ENCODE measurements around the gene CLIC5. TPM values are rescaled to one million over a fixed set of nuclear protein-coding genes. Genes with fewer than 3 reads are reported as not detected.
A peak's percentile ranks its signal among the peaks of the same experiment; 100 is the strongest.

CLIC5 gene
- total and polyA plus RNA-seq, 2 of the 8 experiments (the other 6 are each of a cell fraction or from before 2014, with no cell fraction given) = 0.12 to 0.15 TPM

GRCh38 chr6:46032110-46032998 lies 16.7 kb upstream of the CLIC5 start:
- Histone ChIP-seq H3K9me3 (ENCODE audit: insufficient read depth in 2 of 2, low read depth in 1 of 2, low read length in 1 of 2) (no peaks in the 10 kb centered on the region), H3K4ac (replicated peaks; ENCODE audit: insufficient read length, low read depth, low read length) (no peak overlapping the region), H2BK5ac (ENCODE audit: low read depth, low read length) (no peak overlapping the region), H4K20me1 (replicated peaks in 1 of 2; ENCODE audit: control insufficient read depth in 1 of 2, insufficient read depth in 2 of 2, low read length in 2 of 2) (no peaks in the 10 kb centered on the region), H2AK5ac (ENCODE audit: low read depth, low read length) (no peak overlapping the region), H3K79me2 (ENCODE audit: control insufficient read depth in 1 of 2, insufficient read depth in 2 of 2, low read length in 2 of 2) (no peaks in the 10 kb centered on the region), H3K4me1 (replicated peaks in 1 of 4; ENCODE audit: control insufficient read depth in 3 of 4, insufficient read depth in 4 of 4, low read length in 3 of 4) (peaks cover 0 to 4% (median 2%) of the 10 kb centered on the region in 4 experiments; a peak in 3 of 7 replicates), H3K56ac (replicated peaks; ENCODE audit: insufficient read length, low read depth, low read length) (no peak overlapping the region), H2BK120ac (replicated peaks; ENCODE audit: low read depth, low read length) (no peak overlapping the region), H4K91ac (replicated peaks; ENCODE audit: insufficient read length, low read length) (no peak overlapping the region), H3K18ac (ENCODE audit: extremely low read depth, low read length) (no peak overlapping the region), H3K27me3 (replicated peaks in 1 of 4; ENCODE audit: control insufficient read depth in 3 of 4, extremely low read depth in 1 of 4, insufficient read depth in 3 of 4, low read length in 3 of 4) (no peaks in the 10 kb centered on the region), H3K4me2 (ENCODE audit: insufficient read depth in 1 of 2, low read depth in 2 of 2, low read length in 2 of 2) (peak overlapping the region in 1 of 2 experiments; percentile 23; a peak in 2 of 4 replicates), H2AFZ (ENCODE audit: low read length) (peak overlapping the region; percentile 48; the same call in 1 of the 2 replicates), H2BK12ac (ENCODE audit: low read depth, low read length) (no peak overlapping the region), H3K14ac (ENCODE audit: insufficient read length) (no peak overlapping the region), H2BK15ac (ENCODE audit: low read length) (no peak overlapping the region), H3K23me2 (ENCODE audit: low read depth, low read length) (no peaks in the 10 kb centered on the region), H3K4me3 (ENCODE audit: extremely low read depth in 1 of 4, insufficient read depth in 2 of 4, low read depth in 3 of 4, low read length in 4 of 4) (no peak overlapping the region), H2BK20ac (ENCODE audit: low read length) (peak overlapping the region; percentile 27; the same call in 1 of the 2 replicates), H3K27ac (ENCODE audit: low read depth, low read length) (no peak overlapping the region), H3K36me3 (ENCODE audit: control insufficient read depth in 2 of 4, insufficient read depth in 4 of 4, low read length in 3 of 4) (no peaks in the 10 kb centered on the region), H3K79me1 (ENCODE audit: low read depth, low read length) (no peaks in the 10 kb centered on the region), H4K5ac (ENCODE audit: insufficient read length, low read depth, low read length) (no peak overlapping the region), H4K8ac (ENCODE audit: extremely low read depth, insufficient read depth, low read length) (no peak overlapping the region), H3K23ac (ENCODE audit: insufficient read length) (no peak overlapping the region), H3K9ac (replicated peaks in 1 of 4; ENCODE audit: extremely low read depth in 1 of 4, low read depth in 3 of 4, low read length in 3 of 4) (no peak overlapping the region)
- peak; percentile 15; the same call in 1 of the 2 replicates for TF ChIP-seq E2F6 (IDR thresholded peaks at IDR 0.05)
- no peak for TF ChIP-seq TCF12 (IDR thresholded peaks at IDR 0.05; ENCODE audit: low read depth, low read length)
- ChIA-PET CTCF (ENCODE audit: partially characterized antibody) (interaction anchor here (1.5 kb wide), 1 partner anchor 8 kb away, joined by 5 read pairs; no protein-coding TSS in a partner anchor), POLR2A (ENCODE audit: partially characterized antibody) (interaction anchor here (1.0 kb wide), 1 partner anchor 19 kb away, joined by 3 read pairs; no protein-coding TSS in a partner anchor)
- 47% methylated on average over 6 of the region's 6 CpGs; no CpG with 5 or more reads in 1 of the 2 experiments for WGBS, 2 experiments (ENCODE audit: extremely low coverage in 1 of 2, insufficient coverage in 1 of 2, insufficient read length in 1 of 2, insufficient replicate concordance in 2 of 2, low coverage in 1 of 2, low lambda C conversion rate in 2 of 2, missing lambda C conversion rate in 1 of 2)
- no peak for FAIRE-seq
- no peak for DNase-seq (ENCODE audit: low read depth in 1 of 2, low spot score in 2 of 2)

All from H1 (cell line).